Stimulated activated CD8-positive, alpha-beta memory T cell treated with anti-CD3 and anti-CD28 coated beads, Interleukin-2, amount 100 ng/mL, for 1 hour (primary cell): Measurements from ENCODE around the gene SERINC2.

Source experiments
- DNase-seq, 2 donors: peaks; one replicate each; pipeline ENCODE4 v3.0.0-alpha.2; 2020; ENCODE audit warnings: low read depth in 2 of 2

SERINC2 gene

DNA sequence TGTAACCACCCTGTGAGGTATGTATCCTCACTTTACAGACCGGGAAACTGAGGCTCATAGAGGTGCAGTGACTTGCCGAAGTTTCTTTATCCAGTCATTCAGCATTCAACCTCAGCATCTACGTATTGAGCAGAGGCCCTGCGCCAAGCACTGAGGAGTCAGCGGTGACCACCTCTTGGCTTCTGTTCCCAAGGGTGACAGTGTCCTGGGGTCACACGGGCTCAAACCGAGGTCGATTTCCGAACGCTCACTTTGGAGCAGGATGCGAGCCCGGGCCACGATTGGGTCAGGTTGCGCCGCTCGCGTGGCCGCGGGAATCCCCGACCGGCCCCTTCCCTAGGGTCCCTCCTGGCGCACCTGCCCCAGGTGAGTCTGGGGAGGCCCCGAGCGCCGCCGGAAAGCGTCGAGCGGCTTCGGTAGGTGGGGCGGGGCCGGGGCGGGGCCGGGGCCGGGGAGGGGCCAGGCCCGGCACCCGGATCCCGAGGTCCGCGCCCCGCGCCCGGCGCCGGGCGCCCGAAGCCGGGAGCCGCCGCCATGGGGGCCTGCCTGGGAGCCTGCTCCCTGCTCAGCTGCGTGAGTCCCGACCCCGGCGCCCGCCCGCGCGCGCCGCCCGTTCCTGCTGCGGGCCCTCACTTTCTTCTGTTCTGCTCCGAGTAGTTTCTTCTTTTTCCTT, at the start of gene SERINC2:
Gene SERINC2, plus strand, starts transcription at position 482 of the 673 bp plus-strand sequence. Its CDS starts 53 bp downstream, at position 535.
- DNase-seq, result peak in 1 of 2 donors; percentile 2

GRCh38 chr1:31364561-31365250, 48.3 kb upstream of the SERINC2 start:
- DNase-seq, result no peak

GRCh38 chr1:31366796-31367195, 46.2 kb upstream of the SERINC2 start:
- DNase-seq, result no peak

GRCh38 chr1:31368611-31369107, 44.4 kb upstream of the SERINC2 start:
- DNase-seq, result no peak

GRCh38 chr1:31370021-31370420, 43.0 kb upstream of the SERINC2 start:
- DNase-seq, result no peak

DNA sequence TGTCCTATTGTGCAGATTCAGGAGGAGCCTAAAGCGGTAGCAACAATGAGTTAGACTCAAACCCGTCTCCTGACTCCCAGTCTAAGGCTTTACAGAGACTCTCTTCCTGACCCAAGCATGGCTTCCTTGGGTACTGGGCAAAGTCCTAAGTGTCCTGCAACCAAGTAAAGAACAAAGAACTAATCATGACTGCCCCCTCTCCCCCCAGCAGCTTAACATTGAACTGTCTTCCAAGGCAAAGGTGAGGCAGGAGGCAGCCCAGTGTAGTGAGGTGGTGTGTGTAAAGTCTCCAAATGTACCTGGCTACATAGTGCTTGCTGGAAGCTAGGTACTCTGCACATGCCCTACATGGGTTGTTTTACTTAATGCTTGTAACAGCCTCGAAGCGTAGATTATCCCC, 42.4 kb upstream of the SERINC2 start:
- no peak for DNase-seq

- DNase-seq, result no peak
These were observed 41.7 kb upstream of the SERINC2 start for GRCh38 chr1:31371121-31371959.

DNA sequence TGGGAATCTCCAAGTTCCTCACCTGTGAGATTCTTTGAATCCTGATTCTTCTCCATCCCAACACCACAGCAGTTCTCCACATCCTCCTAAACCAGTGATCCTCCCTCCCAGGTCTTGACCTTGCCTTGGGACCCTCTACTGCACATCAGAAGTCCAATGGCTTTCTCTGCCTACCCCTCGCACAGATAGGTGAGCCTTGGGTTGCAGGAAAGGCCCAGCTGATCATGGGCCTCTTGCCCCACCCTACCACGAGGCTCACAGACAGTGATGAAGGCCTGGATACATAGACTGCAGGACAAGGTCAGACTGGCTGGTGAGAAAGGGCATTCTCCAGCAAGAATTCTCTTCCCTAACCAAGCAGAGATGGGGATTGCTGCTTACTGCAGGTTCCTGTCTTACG, 41.0 kb upstream of the SERINC2 start:
- DNase-seq, result no peak

GRCh38 chr1:31372751-31373055, 40.3 kb upstream of the SERINC2 start:
- no peak for DNase-seq

GRCh38 chr1:31373056-31373896, 39.7 kb upstream of the SERINC2 start, which contains the start of gene FABP3:
FABP3 (minus strand) TSS chr1:31373076; CDS start chr1:31373014, 62 bp downstream.
- no peak for DNase-seq

DNA sequence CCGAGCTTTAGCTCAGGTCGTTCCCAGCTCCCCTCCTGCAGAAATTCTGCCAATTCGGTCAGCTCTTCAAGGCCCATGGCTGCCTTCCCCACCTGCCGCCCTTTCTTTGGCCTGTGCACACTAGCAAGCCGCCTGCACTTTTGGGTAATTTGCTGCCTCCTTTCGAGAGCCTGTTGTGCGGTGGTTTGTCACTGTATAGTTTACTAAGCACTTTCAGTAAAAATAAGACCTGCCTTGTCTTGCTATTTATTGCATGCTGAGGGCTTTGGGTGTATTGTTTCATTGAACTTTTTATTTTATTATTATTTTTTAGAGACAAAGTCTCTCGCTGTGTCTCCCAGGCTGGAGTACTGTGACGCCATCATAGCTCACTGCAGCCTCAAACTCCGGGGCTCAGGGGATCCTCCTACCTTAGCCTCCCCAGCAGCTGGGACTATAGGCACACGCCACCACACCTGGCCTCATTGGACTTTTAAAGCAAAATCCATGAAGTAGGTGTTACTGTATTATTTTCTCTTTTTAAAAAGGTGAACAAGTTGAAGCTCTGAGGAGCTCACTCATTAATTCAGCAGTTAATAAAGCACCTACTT, 39.0 kb upstream of the SERINC2 start:
- DNase-seq, result no peak

DNA sequence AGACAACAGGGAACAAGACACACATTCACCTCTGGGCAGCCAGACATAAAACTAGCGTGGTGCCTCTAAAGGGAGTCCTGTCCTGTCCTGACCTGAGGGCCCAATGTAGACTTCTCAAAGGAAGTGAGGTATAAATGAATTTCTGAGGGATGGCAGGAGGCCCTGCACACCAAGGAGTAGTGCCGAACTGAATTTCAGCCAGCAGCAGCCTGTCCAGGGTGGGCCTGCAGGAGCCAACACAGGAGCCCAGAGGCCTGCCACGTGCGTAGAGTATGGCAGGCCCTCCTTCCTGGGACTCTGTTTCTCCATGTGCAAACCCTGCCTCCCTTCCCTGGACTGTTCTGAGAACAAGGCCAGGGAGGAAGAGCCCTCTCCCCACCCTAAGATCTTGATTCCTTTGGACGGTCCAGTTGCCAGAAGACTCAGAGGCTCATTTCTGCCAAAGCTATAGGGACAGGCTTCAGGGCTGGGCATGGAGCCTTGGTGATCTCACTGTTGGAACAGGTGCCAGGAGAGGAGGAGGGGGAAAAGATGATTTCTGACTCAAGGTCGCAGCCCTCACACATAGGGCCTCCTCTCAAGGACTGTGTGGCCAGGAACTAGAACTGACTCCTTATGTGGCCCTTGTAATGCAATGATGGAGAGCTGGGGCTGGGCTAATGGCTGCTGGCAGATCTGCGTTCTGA, 38.4 kb upstream of the SERINC2 start:
- no peak for DNase-seq

- DNase-seq, result no peak
These were observed 36.5 kb upstream of the SERINC2 start for GRCh38 chr1:31376375-31377134.

DNA sequence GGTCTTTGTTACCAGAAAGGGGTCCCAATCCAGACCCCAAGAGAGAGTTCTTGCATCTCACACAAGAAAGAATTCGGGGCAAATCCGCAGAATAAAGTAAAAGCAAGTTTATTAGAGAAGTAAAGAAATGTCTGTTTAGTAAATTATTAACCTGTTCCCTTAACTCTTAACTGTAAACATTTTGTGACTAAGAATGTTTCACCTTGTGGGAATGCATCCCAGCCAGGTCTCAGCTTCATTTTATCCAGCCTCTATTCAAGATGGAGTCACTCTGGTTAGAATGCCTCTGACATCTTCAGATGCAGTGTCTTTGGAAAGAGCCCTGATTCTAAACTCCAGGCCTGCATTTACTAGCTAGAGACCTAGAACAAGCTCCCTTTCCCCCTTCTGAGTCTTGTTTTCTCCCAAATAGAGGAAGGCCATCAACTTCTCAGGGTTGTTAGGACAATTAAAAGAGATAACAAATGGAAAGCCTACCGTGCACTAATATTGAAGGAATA, 35.6 kb upstream of the SERINC2 start:
- no peak for DNase-seq

GRCh38 chr1:31378001-31378400, 35.0 kb upstream of the SERINC2 start:
- DNase-seq, result no peak

- no peak for DNase-seq
These were observed 32.8 kb upstream of the SERINC2 start for GRCh38 chr1:31380181-31380580.

GRCh38 chr1:31381394-31382294, 31.4 kb upstream of the SERINC2 start:
- DNase-seq, result no peak

- DNase-seq, result no peak
These were observed 30.5 kb upstream of the SERINC2 start for GRCh38 chr1:31382379-31382989.
